Retinal pigment epithelial cell (primary cell): Measurements from ENCODE around the gene PGBD4.

Experiments used
- DNase-seq: peaks from one replicate; pipeline ENCODE4 v3.0.0-alpha.2; 2010; ENCODE audit warnings: low read depth
- H3K4me3 ChIP-seq: 2 replicates; pipeline ENCODE4 v1.5.1; 2011; ENCODE audit warnings: mild to moderate bottlenecking, low read length, control low read depth, moderate library complexity
- TF ChIP-seq, protein P1 (sequence below): conservative IDR thresholded peaks from 2 replicates; pipeline ENCODE4 v1.5.1; 2011; ENCODE audit warnings: low read depth, low read length, control low read depth, inconsistent platforms

Gene PGBD4

DNA sequence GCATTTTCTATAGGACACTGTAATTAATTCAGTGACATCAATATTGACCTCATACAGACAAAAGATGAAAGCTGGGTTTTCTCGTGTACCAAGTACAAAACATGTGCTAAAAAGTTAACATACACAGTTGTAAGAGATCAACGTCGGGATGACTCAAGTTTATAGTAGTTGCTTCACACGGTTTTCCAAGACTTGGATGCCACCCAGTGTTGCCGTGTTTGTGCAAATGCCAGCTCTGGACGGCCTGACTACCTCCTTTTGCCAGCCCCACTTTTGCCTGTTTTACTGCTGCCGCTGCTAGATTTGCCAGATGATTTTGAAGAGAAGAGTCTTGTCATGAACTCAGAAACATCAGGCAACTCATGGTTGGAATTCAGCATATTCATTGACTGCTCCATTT, 17.8 kb upstream of the PGBD4 start:
- no peak overlapping the region for H3K4me3 ChIP-seq
- no peak for DNase-seq
- TF ChIP-seq, protein P1, sequence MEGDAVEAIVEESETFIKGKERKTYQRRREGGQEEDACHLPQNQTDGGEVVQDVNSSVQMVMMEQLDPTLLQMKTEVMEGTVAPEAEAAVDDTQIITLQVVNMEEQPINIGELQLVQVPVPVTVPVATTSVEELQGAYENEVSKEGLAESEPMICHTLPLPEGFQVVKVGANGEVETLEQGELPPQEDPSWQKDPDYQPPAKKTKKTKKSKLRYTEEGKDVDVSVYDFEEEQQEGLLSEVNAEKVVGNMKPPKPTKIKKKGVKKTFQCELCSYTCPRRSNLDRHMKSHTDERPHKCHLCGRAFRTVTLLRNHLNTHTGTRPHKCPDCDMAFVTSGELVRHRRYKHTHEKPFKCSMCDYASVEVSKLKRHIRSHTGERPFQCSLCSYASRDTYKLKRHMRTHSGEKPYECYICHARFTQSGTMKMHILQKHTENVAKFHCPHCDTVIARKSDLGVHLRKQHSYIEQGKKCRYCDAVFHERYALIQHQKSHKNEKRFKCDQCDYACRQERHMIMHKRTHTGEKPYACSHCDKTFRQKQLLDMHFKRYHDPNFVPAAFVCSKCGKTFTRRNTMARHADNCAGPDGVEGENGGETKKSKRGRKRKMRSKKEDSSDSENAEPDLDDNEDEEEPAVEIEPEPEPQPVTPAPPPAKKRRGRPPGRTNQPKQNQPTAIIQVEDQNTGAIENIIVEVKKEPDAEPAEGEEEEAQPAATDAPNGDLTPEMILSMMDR, result no peak

DNA sequence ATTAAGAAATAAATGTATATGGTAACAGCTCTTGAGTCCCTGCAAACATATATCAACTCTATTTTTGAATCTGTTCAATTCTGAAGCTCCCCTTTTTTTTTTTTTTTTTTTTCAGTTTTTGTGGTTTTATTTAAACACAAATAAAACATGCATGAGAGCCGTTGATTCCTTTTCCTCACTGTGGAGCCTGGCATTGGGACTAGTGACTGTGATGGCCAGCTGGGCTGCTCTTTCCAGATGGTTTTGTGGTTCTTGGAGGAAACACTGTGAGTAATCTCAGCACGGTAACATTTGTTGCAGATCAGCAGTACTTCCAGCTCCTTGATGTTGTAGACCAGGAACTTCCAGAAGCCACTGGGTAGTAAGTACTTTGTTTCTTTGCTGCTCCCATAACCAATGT, 16.1 kb upstream of the PGBD4 start:
- no peak for DNase-seq
- TF ChIP-seq, protein P1, result no peak
- H3K4me3 ChIP-seq, result no peak overlapping the region

GRCh38 chr15:34099914-34100313, 2.0 kb upstream of the PGBD4 start:
- H3K4me3 ChIP-seq, result no peak overlapping the region
- no peak for DNase-seq
- TF ChIP-seq, protein P1, result no peak

- H3K4me3 ChIP-seq, result peak overlapping the region; percentile 99
- DNase-seq, result no peak
- TF ChIP-seq, protein P1, result no peak
These were observed 467 bp downstream of the PGBD4 start for GRCh38 chr15:34102175-34102925.

DNA sequence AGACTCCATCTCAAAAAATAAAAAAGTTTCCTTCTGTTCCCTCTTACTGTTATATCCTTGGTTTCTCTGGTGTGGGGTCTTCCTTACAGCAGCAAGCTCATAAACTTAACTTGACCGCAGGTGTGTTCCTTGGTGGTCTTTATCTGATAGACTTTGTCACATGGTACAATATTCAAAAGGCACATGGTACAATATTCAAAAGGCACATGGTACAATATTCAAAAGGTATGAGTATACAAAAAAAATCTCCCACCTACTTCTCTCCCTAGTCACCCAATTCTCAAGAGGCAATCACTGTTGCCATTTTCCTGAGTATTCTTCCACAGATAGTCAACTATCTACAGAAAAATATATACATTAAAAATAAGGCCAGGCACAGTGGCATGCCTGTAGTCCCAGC, 4.5 kb downstream of the PGBD4 start:
- no peak overlapping the region for H3K4me3 ChIP-seq
- TF ChIP-seq, protein P1, result no peak
- no peak for DNase-seq

DNA sequence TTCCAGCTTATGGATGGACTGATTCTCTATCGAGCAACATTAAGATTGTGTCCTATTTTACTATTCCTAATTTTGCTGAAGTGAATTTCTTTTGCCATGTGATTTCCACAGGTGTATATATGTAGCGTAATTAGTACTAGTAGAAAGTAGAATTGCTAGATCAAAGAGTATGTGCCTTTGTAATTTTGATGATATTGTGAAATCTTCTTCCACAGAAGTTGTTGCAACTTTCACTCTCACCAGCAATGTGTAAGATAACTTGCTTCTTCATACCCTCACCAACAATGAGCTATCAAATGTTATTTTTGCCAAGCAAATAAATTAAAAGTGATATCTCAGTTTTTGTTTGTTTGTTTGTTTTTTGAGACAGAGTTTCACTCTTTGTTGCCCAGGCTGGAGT, 5.4 kb downstream of the PGBD4 start:
- TF ChIP-seq, protein P1, result no peak
- no peak overlapping the region for H3K4me3 ChIP-seq
- DNase-seq, result no peak
